HG02571 (cell line): ENCODE data around the gene WFS1.
A peak's percentile ranks its signal among the peaks of the same experiment; 100 is the strongest.

ENCODE experiments used
- ATAC-seq: cut with Tn5 transposase; IDR thresholded peaks from one replicate; pipeline ENCODE4 v1.9.1; 2021; ENCODE audit warnings: mild to moderate bottlenecking, moderate library complexity; ENCODE audit not compliant: unreplicated experiment

The WFS1 gene

DNA sequence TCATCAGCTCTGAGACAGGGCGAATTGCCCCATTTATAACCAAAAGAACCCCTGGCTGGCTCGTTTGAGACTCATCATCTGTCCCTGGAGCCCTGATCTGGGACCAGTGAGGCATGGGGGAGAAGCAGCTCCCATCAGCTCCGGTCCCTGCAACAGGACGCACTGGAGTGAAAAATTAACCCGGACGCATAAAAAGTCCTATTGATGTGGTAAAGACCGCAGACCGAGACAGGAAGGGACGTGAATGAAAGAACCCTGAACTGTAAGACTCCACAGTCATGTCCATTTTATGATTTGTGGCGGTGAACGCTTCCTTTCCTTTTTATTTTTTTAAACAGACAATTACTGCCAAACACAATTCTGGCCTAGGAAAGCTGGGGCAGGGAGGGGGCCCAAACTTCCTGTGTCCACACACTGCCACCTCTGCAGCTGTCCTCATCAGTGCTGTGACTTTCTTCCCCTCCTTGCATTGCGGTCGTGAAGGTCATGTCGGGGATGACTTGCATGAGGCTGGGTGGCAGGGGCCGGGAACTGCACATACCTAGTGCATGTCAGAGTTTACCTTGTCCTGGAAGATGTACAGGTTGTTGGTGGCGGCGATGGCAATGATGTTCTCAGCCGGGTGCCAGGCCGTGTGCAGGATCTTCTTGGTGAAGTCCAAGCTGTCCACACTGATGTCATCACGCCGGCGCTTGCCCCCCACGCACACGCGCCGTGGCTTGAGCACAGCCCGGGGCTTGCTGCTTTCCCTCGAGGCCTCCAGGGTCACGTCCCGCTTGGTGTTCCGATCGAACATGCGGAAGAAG is 53.3 kb downstream of the WFS1 start:
- no peak for ATAC-seq

DNA sequence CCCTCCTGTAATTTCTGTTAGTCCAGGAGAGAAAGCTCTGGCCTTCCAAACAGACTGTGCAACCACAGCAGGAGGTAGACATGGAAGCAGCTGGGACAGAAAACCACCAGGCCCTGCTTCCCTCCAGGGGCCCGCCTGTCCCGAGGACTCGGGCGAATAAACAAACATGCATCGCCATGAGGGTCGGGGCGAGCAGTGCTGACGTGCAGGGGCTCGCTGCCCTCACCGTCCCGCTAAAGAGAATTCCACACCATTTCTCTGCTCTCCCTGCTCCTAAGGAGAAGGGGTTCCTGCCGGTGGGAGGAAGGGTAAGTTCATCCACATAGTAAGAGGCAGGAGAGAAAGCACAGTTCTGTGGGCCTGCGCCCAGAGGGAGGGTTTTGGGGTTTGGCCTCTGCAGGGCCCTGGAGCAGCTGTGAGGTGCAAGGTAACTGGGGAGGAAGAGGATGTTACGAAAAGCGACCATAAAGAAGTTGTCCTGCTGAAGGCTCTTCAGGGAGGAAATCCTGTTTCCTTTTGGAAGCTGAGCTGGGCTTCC is 54.9 kb downstream of the WFS1 start:
- ATAC-seq = no peak

DNA sequence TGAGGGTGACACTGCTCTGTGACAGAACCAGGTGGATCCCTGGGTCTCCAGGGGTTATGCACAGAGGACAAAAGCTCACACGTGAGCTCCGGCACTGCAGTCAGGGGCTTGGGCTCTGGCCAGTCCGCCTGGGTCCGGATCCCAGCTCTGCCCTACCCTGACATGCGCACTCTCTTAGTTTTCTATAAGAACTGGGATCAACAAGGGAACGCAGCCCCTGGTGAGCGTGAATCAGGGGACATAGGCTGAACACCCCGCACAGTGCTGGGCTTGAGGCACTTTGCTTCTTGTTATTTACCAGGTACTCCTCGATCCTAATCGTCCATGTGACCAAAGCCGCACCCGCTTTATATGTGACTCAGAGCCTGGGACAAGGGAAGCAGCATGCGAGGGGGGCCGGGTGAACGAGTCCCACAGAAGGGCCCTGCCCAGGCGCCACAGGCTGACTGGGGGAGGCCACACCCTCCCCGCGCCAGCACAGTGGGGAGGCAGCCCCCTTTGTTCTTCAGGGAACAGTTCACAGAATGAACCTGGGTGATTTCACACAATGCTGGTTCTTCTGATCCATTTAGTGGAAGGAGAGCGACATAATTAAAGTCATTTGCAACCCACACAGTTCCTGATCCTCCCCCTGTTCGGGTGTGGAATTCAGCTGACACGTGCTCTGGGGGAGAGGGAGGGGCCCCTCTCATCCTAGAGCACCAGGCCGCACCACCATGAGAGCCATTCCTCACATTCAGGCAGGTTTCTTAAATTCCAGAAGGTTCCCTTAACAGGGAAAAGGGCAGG is 55.5 kb downstream of the WFS1 start:
- no peak for ATAC-seq

DNA sequence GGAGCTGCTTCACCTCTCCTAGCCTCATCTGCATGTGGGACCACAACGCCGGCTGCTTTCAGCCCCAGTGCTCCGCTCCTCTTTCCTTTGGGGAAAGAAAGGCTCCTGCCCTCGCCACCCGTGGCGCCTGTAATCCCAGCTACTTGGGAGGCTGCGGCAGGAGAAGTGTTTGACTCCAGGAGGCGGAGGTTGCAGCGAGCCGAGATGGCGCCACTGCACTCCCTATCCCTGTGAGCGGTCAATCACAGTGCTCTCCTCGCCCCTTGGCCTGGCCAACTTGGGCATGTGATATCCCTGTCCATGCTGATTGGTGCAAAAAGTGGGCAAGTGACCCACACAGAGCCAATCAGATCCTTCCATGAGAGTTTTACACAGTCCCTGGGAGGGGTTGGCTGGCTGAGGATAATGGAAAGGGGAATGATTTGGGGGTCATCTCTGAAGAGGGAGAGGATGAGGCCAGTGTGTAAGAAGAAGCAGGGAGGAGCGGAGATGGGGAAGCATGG is 56.2 kb downstream of the WFS1 start:
- ATAC-seq = no peak

DNA sequence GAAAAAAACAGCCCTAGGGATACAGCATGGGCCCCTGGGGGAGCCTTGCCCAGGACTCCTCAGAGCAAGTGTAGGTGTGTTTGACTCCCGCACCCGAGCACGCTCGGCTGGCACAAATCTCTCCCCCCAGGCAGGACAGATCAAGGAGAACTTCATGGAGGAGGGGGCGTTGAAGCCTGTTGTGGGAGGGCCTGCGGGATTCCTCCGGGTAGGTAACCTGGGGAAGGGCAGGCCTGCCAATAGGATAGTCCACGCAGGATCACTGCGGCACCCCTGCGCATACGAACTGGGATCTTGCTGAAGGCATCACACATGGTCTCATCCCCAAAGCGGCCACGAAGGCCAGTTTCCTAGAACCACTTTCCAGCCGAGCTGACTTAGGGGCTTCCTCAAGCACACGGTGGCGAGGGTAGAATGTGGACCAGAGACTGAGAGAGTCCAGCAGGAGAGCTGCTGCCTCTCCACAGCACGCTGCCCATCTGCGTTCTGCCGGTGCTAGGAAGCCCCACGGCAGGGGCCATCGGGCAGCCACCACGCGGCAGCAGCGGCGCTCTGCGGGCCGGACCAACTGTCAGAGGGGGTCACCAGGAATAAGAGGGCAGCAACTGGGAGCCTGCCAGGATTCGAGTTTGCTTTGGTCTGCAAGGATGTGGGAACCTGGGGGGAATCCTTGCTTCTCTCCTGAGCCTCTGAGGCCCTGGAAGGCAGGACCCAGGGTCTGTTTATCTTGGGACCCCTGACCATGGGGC is 56.8 kb downstream of the WFS1 start:
- ATAC-seq = no peak

DNA sequence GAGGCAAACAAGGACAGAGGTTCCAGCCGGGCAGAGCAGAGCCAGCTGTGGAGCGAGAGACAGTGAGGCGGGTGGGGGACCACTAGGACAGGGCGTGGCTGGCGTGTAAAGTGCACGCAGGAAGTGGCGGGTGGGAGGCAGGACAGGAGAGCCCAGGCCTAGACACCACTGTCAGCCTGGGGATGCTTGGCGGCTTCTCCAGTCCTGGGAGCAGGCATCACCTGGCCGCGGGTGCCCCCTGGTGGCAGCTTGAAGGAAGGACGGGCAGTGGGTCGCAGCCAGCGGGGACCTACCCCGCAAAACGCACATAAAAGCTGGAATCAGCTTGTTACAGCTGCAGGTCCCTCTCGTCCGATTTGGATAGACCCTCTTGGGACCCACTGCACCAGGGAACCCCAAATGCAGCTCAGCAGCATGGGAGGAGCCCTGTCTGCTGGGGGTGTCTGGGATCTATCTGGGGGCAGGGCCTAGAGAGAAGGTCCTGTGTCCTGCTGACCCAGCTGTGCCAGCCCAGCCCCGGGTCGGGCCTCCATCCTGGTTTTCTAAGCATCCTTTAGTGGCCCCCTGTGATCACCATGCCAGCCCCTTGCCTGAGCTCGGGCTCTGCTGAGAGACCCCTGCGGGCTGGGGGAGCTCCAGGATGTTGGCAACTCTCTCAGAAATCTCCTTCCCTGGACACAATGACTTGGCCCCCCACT is 57.7 kb downstream of the WFS1 start:
- peak; percentile 66 for ATAC-seq

DNA sequence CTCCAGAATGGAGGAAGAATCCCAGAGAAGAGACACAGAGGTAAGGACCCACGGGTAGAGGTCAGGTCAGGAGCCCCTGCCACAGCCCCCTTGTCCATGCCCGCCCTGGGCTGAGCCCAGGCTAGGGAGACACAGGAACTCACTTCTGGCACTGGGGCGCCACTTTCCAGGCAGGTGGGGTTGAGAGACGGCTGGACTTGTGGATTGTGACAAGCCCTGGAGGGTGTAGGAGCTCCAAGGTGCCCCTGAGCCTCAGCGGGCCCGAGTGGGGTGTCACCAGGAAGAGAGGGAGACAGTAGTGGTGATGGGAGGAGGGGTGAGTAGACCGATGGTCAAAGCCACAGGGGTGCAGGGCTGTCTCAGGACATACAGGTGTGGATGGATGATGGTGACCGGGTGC is 58.9 kb downstream of the WFS1 start:
- ATAC-seq = no peak

DNA sequence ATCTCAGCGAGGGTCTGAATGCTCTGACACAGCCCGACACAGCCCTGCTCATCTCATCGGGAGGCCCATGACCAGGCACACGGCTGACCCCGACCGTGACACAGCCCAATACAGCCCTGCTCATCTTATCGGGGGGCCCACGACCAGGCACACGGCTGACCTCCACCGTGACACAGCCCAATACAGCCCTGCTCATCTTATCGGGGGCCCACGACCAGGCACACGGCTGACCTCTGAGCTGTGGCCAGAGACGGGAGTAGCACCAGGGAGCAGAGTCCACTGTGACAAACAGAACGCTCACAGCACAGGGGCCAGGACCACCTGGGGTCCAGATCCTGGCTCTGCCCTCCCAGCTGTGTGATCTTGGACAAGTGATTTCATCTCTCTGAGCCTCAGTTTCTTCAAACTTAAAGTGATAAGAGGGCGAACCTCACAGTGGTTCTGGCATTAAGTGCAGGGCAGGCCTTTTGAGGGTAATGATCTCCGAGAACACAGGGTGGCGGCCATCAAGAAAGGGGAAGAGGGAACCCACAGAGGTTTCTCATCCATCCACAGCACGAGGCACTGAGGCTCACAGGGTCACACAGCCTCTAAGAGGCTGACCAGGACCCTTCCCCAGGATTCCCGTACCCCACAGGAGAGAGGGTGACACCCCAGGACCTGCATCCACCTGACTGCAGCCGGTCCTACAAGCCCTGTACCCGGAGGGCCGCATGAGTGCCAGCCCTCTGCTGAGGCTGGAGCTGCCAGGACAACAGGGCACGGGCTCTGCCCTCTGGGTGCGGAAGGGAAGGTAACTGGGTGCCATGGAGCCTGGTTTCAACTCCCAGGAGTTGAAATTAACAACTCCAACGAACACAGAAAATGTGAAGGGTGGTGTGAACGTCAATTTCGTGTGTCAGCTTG is 60.1 kb downstream of the WFS1 start:
- ATAC-seq = no peak

DNA sequence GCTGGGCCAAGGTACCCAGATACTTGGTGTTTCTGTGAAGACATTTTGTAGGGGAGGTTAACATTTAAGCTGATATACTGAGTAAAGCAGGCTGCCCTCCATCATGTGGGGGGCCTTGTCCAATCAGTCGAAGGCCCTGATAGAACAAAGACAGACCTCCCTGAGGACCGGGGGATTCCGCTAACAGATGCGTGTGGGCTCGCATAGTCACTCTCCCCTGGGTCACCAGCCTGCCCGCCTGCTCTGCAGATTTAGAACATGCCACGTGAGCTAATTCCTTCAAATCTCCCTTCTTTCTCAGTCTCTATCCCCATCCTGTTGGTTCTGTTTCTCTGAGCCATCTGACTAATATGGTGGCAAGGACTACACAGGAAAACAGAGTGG is 60.7 kb downstream of the WFS1 start:
- ATAC-seq = no peak

DNA sequence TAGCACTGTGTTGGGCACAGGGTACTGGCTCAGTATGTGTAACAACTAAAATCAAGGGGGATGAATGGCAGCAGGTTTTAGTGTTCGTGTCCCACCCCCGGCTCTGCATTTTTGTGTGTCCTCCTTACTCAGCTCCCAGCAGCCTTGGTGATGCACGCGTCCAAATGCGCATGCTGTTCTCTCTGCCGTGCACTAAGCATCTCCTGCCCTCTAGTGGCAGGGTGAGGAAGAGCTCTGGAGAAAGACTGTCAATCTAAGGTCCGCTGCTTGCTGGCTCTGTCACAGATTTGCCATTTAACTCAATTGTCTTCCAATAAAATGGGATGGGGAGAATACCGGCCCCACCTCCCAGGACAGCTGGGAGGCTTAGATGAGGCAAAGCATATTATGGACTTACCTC is 61.4 kb downstream of the WFS1 start:
- ATAC-seq = no peak

DNA sequence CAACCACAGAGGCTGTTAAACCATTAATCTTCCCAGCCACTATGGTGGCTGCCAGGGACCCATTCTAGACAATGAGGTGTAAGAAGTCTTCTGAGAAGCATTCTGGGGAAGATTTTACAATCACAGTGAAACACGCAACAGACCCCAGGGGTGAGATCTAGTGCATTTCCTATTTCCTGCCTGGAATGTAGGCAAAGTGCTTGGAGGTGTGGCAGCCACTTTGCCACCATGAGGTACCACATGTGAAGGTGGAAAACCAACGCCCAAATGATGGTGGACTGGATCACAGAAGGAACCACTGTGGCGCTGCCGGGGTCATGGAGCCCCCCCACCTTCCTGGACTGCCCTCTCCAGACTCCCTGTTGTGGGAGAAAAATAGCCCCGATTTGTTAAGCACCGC is 61.8 kb downstream of the WFS1 start:
- ATAC-seq = no peak

DNA sequence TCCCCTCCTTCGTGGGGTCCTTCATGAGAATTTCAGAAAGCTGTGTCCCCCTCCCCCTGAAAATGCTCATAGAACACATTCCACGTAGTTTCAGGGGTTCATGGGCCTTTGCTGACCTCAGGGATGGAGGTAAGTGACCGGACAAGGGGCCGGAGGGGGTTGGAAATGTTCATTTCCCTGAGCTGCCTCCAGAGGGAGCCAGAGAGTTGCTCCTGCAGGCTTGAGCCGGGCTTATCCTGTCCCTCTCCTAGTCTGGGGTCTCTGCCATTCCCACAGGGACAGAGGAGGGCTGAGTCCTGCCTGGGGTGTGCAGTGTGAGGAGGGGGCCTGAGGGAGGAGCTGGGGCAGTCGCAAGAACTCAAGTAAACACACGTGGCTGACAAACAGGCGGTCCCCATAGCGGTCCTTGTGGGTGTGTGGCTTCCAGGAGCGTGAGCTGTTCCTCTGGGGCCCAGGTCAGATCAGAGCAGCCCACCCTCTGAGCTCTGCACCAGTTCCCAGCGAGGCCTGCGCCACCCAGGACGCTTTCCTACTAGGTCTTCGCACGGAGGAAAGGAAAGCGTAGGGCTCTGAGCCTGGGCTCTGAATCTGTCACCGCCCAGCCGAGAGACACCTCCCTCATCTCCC is 62.5 kb downstream of the WFS1 start:
- ATAC-seq = no peak

DNA sequence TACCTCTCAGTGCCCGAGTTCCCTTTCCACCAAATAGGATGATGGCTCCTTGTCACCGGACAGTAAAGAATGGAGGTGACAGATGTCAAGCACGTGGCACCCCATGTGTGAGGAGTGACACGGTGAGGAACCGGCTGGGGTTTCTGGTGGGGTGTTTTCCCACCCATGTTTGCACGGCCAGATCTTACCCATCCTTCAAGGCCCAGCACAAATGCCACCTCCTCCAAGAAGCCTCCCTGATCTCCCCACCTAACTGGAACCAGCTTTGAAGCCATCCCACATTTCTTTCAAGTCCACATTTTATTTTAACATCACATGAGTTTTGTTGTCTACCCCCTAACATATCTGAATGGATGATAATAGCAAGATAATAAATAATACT is 63.0 kb downstream of the WFS1 start:
- ATAC-seq = no peak

DNA sequence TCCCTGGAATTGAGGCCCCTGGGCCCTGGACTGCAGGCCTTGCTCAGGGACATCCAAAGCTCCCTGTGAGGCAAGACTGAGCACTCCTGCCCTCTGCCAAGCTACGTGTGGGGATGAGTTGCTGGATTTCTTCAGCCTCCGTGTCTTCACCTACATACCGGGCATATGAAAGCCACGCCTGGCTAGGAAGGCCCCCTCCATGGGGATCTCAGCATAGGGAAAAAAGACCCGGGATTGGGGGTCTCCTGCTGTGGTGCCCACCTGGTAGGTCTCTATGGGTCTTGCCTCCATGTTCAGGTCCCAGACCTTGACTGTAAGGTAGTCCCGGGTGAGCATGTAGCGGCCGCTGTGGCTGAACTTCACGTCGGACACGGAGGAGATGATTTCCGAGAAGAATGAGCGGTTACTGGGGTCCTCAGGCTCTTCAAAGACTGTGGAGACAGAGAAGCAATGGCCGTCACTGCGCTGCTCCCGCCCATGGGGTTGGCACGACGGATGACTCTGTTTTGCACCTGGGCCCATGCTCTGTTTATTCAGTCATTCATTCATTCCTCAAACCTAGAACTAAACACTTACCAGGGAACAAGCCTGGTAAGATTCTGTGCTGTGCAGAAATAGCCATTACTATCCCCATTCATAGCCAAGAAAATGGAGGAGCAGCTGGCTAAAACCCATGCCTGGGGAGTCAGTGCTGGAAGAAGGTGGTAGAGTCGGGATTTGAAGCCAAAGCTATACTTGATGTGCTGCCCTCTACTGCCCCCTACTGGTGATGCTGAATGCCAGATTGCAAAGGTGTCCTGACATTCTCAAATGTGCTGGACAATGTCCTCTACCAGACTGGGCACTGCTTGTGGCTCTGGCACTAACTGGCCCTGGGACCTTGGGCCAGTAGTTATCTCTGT is 63.9 kb downstream of the WFS1 start:
- no peak for ATAC-seq

DNA sequence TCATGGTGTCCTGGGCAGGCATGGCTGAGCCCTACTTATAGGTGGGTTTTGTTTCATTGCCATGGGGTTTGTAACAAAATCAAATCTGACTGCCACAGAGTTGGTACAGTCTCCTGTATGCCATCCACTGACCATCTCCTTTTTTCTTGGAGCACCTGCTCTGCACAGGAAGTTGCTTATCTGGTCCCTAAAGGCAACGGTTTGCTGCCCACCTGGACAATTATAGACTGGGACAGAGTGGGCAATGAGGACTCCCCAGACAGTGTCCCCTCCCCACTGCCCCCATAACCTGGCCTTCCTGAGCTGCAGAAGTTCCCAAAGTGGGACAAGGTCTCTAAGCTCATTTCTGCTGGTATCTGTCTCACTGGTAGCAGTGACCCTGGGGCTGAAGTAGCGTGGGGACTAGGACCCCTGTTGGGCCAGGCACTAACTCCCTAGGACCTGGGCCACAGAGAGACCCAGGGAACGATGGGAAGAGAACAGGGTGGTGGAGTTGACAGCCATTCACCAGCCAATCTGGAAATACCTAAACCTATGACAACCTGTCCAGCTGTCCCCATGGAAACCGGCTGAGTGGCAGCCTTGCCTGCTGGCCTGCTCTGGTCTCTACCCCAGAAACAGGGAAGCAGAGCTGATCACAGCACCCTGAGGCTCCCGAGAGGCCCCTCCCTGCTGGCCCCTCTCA is 64.7 kb downstream of the WFS1 start:
- ATAC-seq = no peak

DNA sequence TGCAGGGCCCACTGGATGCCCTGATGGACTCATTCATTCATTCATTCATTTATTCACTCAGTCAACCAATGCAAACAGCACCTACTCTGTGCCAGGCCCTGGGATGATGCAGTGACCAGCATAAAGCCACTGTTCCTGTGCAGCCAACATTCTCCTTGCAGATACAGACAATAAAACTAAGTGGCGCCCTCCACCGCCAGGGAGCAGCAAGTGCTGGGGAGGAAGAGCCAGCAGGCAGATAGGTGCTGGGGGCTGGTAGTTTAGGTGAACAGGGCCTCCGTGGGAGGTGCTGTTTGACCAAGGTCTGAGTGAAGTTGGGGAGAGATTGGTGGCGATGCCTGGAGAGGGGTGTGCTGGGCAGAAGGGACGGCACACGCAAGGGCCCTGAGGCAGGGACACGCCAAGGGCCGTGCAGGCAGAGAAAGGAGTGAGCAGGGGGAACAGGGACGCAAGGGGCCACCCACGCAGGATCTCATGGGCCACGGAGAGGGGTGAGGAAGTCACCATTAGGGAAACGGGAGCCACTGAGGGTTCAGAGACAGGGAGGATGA is 65.5 kb downstream of the WFS1 start:
- no peak for ATAC-seq

DNA sequence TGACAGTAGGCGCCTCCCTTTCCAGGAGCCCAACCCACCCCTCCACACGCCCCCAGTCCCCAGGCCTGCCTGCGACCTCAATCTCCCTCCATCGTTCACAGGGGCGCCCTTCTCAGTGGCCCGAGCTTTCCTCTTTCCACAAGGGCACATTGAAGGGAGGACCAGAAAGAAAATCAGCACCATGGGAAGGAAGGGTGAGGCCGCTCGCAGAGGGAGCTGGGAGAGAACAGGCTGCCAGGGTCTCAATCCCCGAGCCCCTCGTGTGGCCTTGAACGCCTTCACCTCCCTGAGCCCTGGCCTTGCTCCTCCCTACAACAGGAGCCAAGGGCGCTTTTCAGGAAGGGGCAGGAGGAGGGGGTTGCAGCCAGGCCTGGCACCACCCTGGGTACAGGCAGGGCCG is 66.5 kb downstream of the WFS1 start:
- no peak for ATAC-seq
